Keratinocyte (primary cell): ENCODE data around the gene UPB1.

Experiments
- EZH2 ChIP-seq: IDR thresholded peaks from one replicate; pipeline ENCODE4 v1.6.1; 2012; ENCODE audit warnings: inconsistent platforms, mild to moderate bottlenecking, low read length, moderate library complexity
- TF ChIP-seq, protein P1 (sequence below), 3 experiments: IDR thresholded peaks in 1 of 3; conservative IDR thresholded peaks in 1 of 3; optimal IDR thresholded peaks in 1 of 3; 2 replicates in 2 of 3; 3 replicates in 1 of 3; pipeline versions ENCODE3 to v1.5.1; 2011; ENCODE audit warnings: low read length in 3 of 3, mild to moderate bottlenecking in 3 of 3, moderate library complexity in 2 of 3, control low read depth in 1 of 3, inconsistent platforms in 1 of 3; ENCODE audit not compliant: insufficient read depth in 2 of 3; ENCODE audit errors: extremely low read depth in 1 of 3

GRCh38 chr22:24554313-24555164 lies 59.4 kb downstream of the UPB1 start, which contains the start of gene GUCD1:
- TF ChIP-seq, protein P1, sequence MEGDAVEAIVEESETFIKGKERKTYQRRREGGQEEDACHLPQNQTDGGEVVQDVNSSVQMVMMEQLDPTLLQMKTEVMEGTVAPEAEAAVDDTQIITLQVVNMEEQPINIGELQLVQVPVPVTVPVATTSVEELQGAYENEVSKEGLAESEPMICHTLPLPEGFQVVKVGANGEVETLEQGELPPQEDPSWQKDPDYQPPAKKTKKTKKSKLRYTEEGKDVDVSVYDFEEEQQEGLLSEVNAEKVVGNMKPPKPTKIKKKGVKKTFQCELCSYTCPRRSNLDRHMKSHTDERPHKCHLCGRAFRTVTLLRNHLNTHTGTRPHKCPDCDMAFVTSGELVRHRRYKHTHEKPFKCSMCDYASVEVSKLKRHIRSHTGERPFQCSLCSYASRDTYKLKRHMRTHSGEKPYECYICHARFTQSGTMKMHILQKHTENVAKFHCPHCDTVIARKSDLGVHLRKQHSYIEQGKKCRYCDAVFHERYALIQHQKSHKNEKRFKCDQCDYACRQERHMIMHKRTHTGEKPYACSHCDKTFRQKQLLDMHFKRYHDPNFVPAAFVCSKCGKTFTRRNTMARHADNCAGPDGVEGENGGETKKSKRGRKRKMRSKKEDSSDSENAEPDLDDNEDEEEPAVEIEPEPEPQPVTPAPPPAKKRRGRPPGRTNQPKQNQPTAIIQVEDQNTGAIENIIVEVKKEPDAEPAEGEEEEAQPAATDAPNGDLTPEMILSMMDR (optimal IDR thresholded peaks at IDR 0.05 in 1 of 3, IDR thresholded peaks at IDR 0.05 in 1 of 3, conservative IDR thresholded peaks at IDR 0.05 in 1 of 3; ENCODE audit: extremely low read depth in 1 of 3, insufficient read depth in 2 of 3, low read length in 3 of 3): no peak
- no peak for TF ChIP-seq EZH2
